GM08714 (cell line): Measurements from ENCODE around the gene SPACA4.

ENCODE experiments used
- H3K4me3 ChIP-seq: fragments of 200-500 bp; sonication (Bioruptor generic); 2 replicates; pipeline ENCODE4 v1.5.1; 2014; ENCODE audit warnings: mild to moderate bottlenecking, low read length, inconsistent platforms
- ZNF274 ChIP-seq: IDR thresholded peaks from 2 replicates; pipeline ENCODE4 v1.6.1; 2012; ENCODE audit warnings: mild to moderate bottlenecking, low read depth, low read length

Gene SPACA4

GRCh38 chr19:48608798-48609263 lies 2.3 kb downstream of the SPACA4 start:
- no peak overlapping the region for H3K4me3 ChIP-seq
- TF ChIP-seq ZNF274 = no peak

GRCh38 chr19:48609571-48610108 lies 3.1 kb downstream of the SPACA4 start:
- H3K4me3 ChIP-seq = no peak overlapping the region
- TF ChIP-seq ZNF274 = no peak

GRCh38 chr19:48611872-48612271 lies 5.3 kb downstream of the SPACA4 start:
- TF ChIP-seq ZNF274 = no peak
- H3K4me3 ChIP-seq = no peak overlapping the region

- TF ChIP-seq ZNF274 = no peak
- H3K4me3 ChIP-seq = no peak overlapping the region
Observed at GRCh38 chr19:48613024-48613851, 6.7 kb downstream of the SPACA4 start.

- TF ChIP-seq ZNF274 = no peak
- H3K4me3 ChIP-seq = no peak overlapping the region
Observed at GRCh38 chr19:48613852-48614435, 7.4 kb downstream of the SPACA4 start.

- H3K4me3 ChIP-seq = no peak within 1 kb of the TSS
- TF ChIP-seq ZNF274 = no peak
Observed at GRCh38 chr19:48614436-48615230, 8.1 kb downstream of the SPACA4 start, which contains the start of gene FAM83E. TSS of gene FAM83E (minus strand) at chr19:48615076. CDS start at chr19:48613372, 1,704 bp downstream.

- H3K4me3 ChIP-seq = no peak overlapping the region
- no peak for TF ChIP-seq ZNF274
Observed at GRCh38 chr19:48615231-48616040, 8.9 kb downstream of the SPACA4 start.

GRCh38 chr19:48616041-48616436 lies 9.5 kb downstream of the SPACA4 start:
- no peak overlapping the region for H3K4me3 ChIP-seq
- TF ChIP-seq ZNF274 = no peak

- no peak overlapping the region for H3K4me3 ChIP-seq
- no peak for TF ChIP-seq ZNF274
Observed at GRCh38 chr19:48616491-48617056, 10.0 kb downstream of the SPACA4 start.

- H3K4me3 ChIP-seq = peak overlapping the region; percentile 97
- TF ChIP-seq ZNF274 = no peak
Observed at GRCh38 chr19:48617146-48617937, 10.8 kb downstream of the SPACA4 start.

GRCh38 chr19:48618278-48618915 lies 11.9 kb downstream of the SPACA4 start:
- H3K4me3 ChIP-seq = peak overlapping the region; percentile 97
- no peak for TF ChIP-seq ZNF274

GRCh38 chr19:48618916-48619691 lies 12.6 kb downstream of the SPACA4 start, which contains the start of the genes RPL18 and SPHK2:
TSS of gene RPL18 (minus strand) at chr19:48619178. CDS start at chr19:48619143, 35 bp downstream.
TSS of gene SPHK2 (plus strand) at chr19:48619506. CDS start at chr19:48620515, 1,009 bp downstream.
- H3K4me3 ChIP-seq = peak within 1 kb of the TSS; percentile 97
- TF ChIP-seq ZNF274 = no peak
